ENCODE results near the gene USP22.
"Not testable (repeated sequence)": the region's sequence is repeated elsewhere in the genome, so short reads cannot be mapped to it uniquely, and the experiment has no call there.

Gene USP22

GRCh38 chr17:21042458-21043295 lies at the start of gene USP22:
Gene USP22, minus strand, starts transcription at chr17:21043011. Its CDS starts 176 bp downstream, at chr17:21042835.
- DNase-seq (ENCODE audit: low read depth) = no peak

GRCh38 chr17:21090902-21091618 lies 48.2 kb upstream of the USP22 start:
- no peak for DNase-seq (ENCODE audit: low read depth)

GRCh38 chr17:21089933-21090901 lies 47.4 kb upstream of the USP22 start:
- DNase-seq (ENCODE audit: low read depth) = no peak

GRCh38 chr17:21089145-21089544 lies 46.3 kb upstream of the USP22 start:
- DNase-seq (ENCODE audit: low read depth) = no peak

GRCh38 chr17:21085707-21086106 lies 42.9 kb upstream of the USP22 start:
- DNase-seq (ENCODE audit: low read depth) = no peak

GRCh38 chr17:21085280-21085679 lies 42.5 kb upstream of the USP22 start:
- DNase-seq (ENCODE audit: low read depth) = not testable (repeated sequence)

- DNase-seq (ENCODE audit: low read depth) = no peak
Observed at GRCh38 chr17:21082001-21082436, 39.2 kb upstream of the USP22 start.

GRCh38 chr17:21079196-21079595 lies 36.4 kb upstream of the USP22 start:
- DNase-seq (ENCODE audit: low read depth) = no peak

GRCh38 chr17:21078016-21078780 lies 35.4 kb upstream of the USP22 start:
- no peak for DNase-seq (ENCODE audit: low read depth)

- no peak for DNase-seq (ENCODE audit: low read depth)
Observed at GRCh38 chr17:21077281-21077680, 34.5 kb upstream of the USP22 start.

- no peak for DNase-seq (ENCODE audit: low read depth)
Observed at GRCh38 chr17:21076242-21076641, 33.4 kb upstream of the USP22 start.

GRCh38 chr17:21075739-21076085 lies 32.9 kb upstream of the USP22 start:
- no peak for DNase-seq (ENCODE audit: low read depth)

- no peak for DNase-seq (ENCODE audit: low read depth)
Observed at GRCh38 chr17:21072745-21073197, 30.0 kb upstream of the USP22 start.

- DNase-seq (ENCODE audit: low read depth) = no peak
Observed at GRCh38 chr17:21066394-21066793, 23.6 kb upstream of the USP22 start.

GRCh38 chr17:21061971-21062526 lies 19.2 kb upstream of the USP22 start:
- DNase-seq (ENCODE audit: low read depth) = no peak

- DNase-seq (ENCODE audit: low read depth) = no peak
Observed at GRCh38 chr17:21061158-21061835, 18.5 kb upstream of the USP22 start.

- DNase-seq (ENCODE audit: low read depth) = no peak
Observed at GRCh38 chr17:21059761-21060160, 16.9 kb upstream of the USP22 start.

GRCh38 chr17:21058098-21058893 lies 15.5 kb upstream of the USP22 start:
- no peak for DNase-seq (ENCODE audit: low read depth)

- not testable (repeated sequence) for DNase-seq (ENCODE audit: low read depth)
Observed at GRCh38 chr17:21053056-21053455, 10.2 kb upstream of the USP22 start.

GRCh38 chr17:21049457-21049856 lies 6.6 kb upstream of the USP22 start:
- no peak for DNase-seq (ENCODE audit: low read depth)
